Neutrophil (primary cell): ENCODE results near the gene TXK.

Experiments
- H3K27ac ChIP-seq: fragments of 200-600 bp; sonication (generic); 2 replicates; pipeline ENCODE4 v1.5.1; 2016; ENCODE audit warnings: mild to moderate bottlenecking, moderate library complexity
- H3K27me3 ChIP-seq: fragments of 200-600 bp; sonication (generic); 2 replicates; pipeline ENCODE4 v1.6.0; 2016; ENCODE audit warnings: mild to moderate bottlenecking
- H3K36me3 ChIP-seq: fragments of 200-600 bp; sonication (generic); 2 replicates; pipeline ENCODE4 v1.5.1; 2017
- H3K4me1 ChIP-seq, 2 experiments: fragments of 200-600 bp in 1 of 2; sonication (generic) in 1 of 2; 1 replicate in 1 of 2; 2 replicates in 1 of 2; pipeline versions ENCODE4 v1.5.1 to v1.6.1; 2013 to 2016; ENCODE audit warnings: low read depth in 1 of 2, low read length in 1 of 2, mild to moderate bottlenecking in 1 of 2, moderate library complexity in 1 of 2; ENCODE audit not compliant: control insufficient read depth in 1 of 2, insufficient read depth in 1 of 2
- H3K4me3 ChIP-seq, 2 experiments: fragments of 200-600 bp in 1 of 2; sonication (generic) in 1 of 2; 1 replicate in 1 of 2; 2 replicates in 1 of 2; pipeline ENCODE4 v1.5.1; 2013 to 2016; ENCODE audit warnings: low read depth in 1 of 2, low read length in 1 of 2, mild to moderate bottlenecking in 1 of 2, moderate library complexity in 1 of 2
- H3K9me3 ChIP-seq: fragments of 200-600 bp; sonication (generic); 2 replicates; pipeline ENCODE4 v1.5.1; 2016
- CTCF ChIP-seq: fragments of 200-600 bp; sonication (generic); IDR thresholded peaks from 2 replicates; pipeline ENCODE4 v1.5.1; 2016; ENCODE audit warnings: antibody characterized with exemption

The TXK gene

GRCh38 chr4:48078425-48078824 lies 55.6 kb downstream of the TXK start:
- no peak overlapping the region for H3K4me3 ChIP-seq
- H3K27ac ChIP-seq, result no peak overlapping the region
- no peaks in the 10 kb centered on the region for H3K36me3 ChIP-seq
- H3K9me3 ChIP-seq, result no peaks in the 10 kb centered on the region
- TF ChIP-seq CTCF, result no peak
- no peaks in the 10 kb centered on the region for H3K27me3 ChIP-seq
- peaks cover 9 to 12% of the 10 kb centered on the region in 2 experiments for H3K4me1 ChIP-seq

GRCh38 chr4:48074657-48075056 lies 59.4 kb downstream of the TXK start:
- peaks cover 9 to 15% of the 10 kb centered on the region in 2 experiments for H3K4me1 ChIP-seq
- no peak overlapping the region for H3K27ac ChIP-seq
- H3K36me3 ChIP-seq, result no peaks in the 10 kb centered on the region

GRCh38 chr4:48073567-48074103 lies 60.4 kb downstream of the TXK start:
- Histone ChIP-seq H3K36me3 (no peaks in the 10 kb centered on the region), H3K4me3 (no peak overlapping the region), H3K9me3 (no peaks in the 10 kb centered on the region), H3K27me3 (no peaks in the 10 kb centered on the region), H3K4me1 (peaks cover 9 to 19% of the 10 kb centered on the region in 2 experiments), H3K27ac (peak overlapping the region; percentile 25)
- no peak for TF ChIP-seq CTCF

More at GRCh38 chr4:48074657-48075056, 59.4 kb downstream of the TXK start:
- H3K27me3 ChIP-seq, result no peaks in the 10 kb centered on the region
- no peak for TF ChIP-seq CTCF
- no peak overlapping the region for H3K4me3 ChIP-seq
- H3K9me3 ChIP-seq, result no peaks in the 10 kb centered on the region

GRCh38 chr4:48071191-48071590 lies 62.9 kb downstream of the TXK start:
- Histone ChIP-seq H3K4me3 (no peak overlapping the region), H3K9me3 (no peaks in the 10 kb centered on the region), H3K4me1 (peaks cover 9 to 31% of the 10 kb centered on the region in 2 experiments), H3K36me3 (no peaks in the 10 kb centered on the region), H3K27ac (no peak overlapping the region), H3K27me3 (no peaks in the 10 kb centered on the region)
- TF ChIP-seq CTCF, result no peak

GRCh38 chr4:48069026-48069425 lies 65.0 kb downstream of the TXK start:
- TF ChIP-seq CTCF, result no peak
- peaks cover 5 to 25% of the 10 kb centered on the region in 2 experiments for H3K4me1 ChIP-seq
- H3K4me3 ChIP-seq, result no peak overlapping the region
- no peaks in the 10 kb centered on the region for H3K9me3 ChIP-seq
- no peak overlapping the region for H3K27ac ChIP-seq
- H3K36me3 ChIP-seq, result no peaks in the 10 kb centered on the region
- no peaks in the 10 kb centered on the region for H3K27me3 ChIP-seq
